Esophagus muscularis mucosa (tissue), 4 donors: ENCODE results near the gene BFSP1.

ENCODE experiments used
- CTCF ChIP-seq, 3 experiments: fragments of 200-600 bp in 2 of 3; fragments of 450-650 bp in 1 of 3; sonication (generic) in 2 of 3; IDR thresholded peaks; one replicate each; pipeline ENCODE4 v1.5.1; 2017 to 2019; ENCODE audit warnings: antibody characterized with exemption in 3 of 3, mild to moderate bottlenecking in 2 of 3, moderate library complexity in 1 of 3
- EP300 ChIP-seq: sonication (generic); formaldehyde crosslinking; IDR thresholded peaks from one replicate; pipeline ENCODE4 v1.6.1; 2017; ENCODE audit warnings: antibody characterized with exemption
- POLR2A ChIP-seq: fragments of 450-650 bp; IDR thresholded peaks from one replicate; pipeline ENCODE4 v1.6.1; 2017; ENCODE audit warnings: antibody characterized with exemption, moderate library complexity, mild to moderate bottlenecking, low read depth

DNA sequence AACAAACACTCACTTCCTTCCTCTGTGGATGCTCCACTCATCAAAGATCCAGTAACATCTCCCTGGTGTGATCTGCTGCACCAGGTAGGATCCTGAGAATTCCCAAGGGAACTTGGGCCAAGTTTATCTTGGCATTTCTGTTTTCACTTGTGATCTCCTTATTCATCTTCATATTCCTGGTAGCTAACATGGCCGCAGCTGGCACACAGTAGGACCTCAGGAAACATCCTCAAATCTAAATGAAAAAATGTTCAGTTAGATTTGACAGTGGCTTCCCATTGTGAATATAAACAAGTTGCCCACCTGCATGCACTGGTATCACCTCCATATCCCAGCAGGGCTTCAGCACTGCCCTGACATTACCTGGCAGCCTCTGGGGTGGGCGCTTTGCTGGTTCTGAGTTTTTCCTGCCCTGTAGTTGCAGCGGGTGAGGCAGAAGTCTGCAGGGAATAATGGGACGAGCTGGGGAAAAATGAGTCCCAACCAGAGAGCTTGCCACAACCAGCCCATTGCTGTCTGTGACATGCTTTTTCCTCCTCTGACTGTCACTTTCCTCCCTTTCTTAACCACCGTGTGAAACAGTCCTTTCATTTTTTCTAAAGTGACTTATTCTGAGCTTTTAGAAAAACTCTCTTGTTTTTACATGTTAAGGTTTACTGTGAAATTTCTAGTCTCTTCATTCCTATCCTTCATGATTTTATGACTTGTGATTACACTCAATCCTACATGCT lies 29.3 kb upstream of the BFSP1 start:
- TF ChIP-seq CTCF (IDR thresholded peaks at IDR 0.05) (no peak), POLR2A (no peak), EP300 (no peak)
